AG04449 (cell line): ENCODE data around the gene CMIP.

Experiments used
- CTCF ChIA-PET: fragments of 350-600 bp; formaldehyde crosslinking; extraction: SDS; loops from one replicate; lab custom pipeline; 2021; ENCODE audit warnings: antibody characterized with exemption; lab: Yijun Ruan, JAX
- POLR2A ChIA-PET: fragments of 400-600, 350-600 bp; formaldehyde crosslinking; extraction: SDS; loops from one replicate; lab custom pipeline; 2020; ENCODE audit warnings: antibody characterized with exemption, inconsistent platforms; lab: Yijun Ruan, JAX
- DNase-seq: peaks from one replicate; pipeline ENCODE4 v3.0.0-alpha.2; 2010; ENCODE audit warnings: low read depth, low spot score
- H3K4me3 ChIP-seq: 2 replicates; pipeline ENCODE4 v1.5.1; 2011; ENCODE audit warnings: low read depth, mild to moderate bottlenecking, control low read depth, low read length
- TF ChIP-seq, protein P1 (sequence below): IDR thresholded peaks from one replicate; pipeline ENCODE4 v1.5.1; 2011; ENCODE audit warnings: mild to moderate bottlenecking, moderate library complexity, low read length, control low read depth, inconsistent platforms; ENCODE audit not compliant: insufficient read depth; ENCODE audit errors: missing control alignments

Gene CMIP

DNA sequence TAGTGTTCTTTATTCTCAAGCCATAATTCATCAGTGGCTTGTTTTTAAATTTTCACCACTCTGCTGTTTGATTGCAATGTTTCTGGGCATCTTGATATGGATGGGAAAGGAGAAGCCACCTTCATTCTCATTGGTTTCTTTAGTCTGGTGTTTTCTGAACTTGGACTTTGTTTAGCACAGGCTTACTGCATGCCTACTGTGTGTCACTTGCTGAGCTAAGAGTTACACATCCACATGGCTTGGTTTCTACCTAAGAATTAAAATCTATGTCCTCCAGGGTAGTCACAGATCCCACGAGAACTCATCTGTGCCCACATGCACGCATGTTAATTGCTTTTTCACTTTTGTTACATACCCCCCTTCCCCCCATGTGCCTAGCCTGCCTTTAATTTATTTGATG lies 4.6 kb downstream of the CMIP start:
- H3K4me3 ChIP-seq: no peak overlapping the region
- no peak for DNase-seq
- ChIA-PET POLR2A (no interaction called here), CTCF (no interaction called here)
- TF ChIP-seq, protein P1, sequence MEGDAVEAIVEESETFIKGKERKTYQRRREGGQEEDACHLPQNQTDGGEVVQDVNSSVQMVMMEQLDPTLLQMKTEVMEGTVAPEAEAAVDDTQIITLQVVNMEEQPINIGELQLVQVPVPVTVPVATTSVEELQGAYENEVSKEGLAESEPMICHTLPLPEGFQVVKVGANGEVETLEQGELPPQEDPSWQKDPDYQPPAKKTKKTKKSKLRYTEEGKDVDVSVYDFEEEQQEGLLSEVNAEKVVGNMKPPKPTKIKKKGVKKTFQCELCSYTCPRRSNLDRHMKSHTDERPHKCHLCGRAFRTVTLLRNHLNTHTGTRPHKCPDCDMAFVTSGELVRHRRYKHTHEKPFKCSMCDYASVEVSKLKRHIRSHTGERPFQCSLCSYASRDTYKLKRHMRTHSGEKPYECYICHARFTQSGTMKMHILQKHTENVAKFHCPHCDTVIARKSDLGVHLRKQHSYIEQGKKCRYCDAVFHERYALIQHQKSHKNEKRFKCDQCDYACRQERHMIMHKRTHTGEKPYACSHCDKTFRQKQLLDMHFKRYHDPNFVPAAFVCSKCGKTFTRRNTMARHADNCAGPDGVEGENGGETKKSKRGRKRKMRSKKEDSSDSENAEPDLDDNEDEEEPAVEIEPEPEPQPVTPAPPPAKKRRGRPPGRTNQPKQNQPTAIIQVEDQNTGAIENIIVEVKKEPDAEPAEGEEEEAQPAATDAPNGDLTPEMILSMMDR: no peak

DNA sequence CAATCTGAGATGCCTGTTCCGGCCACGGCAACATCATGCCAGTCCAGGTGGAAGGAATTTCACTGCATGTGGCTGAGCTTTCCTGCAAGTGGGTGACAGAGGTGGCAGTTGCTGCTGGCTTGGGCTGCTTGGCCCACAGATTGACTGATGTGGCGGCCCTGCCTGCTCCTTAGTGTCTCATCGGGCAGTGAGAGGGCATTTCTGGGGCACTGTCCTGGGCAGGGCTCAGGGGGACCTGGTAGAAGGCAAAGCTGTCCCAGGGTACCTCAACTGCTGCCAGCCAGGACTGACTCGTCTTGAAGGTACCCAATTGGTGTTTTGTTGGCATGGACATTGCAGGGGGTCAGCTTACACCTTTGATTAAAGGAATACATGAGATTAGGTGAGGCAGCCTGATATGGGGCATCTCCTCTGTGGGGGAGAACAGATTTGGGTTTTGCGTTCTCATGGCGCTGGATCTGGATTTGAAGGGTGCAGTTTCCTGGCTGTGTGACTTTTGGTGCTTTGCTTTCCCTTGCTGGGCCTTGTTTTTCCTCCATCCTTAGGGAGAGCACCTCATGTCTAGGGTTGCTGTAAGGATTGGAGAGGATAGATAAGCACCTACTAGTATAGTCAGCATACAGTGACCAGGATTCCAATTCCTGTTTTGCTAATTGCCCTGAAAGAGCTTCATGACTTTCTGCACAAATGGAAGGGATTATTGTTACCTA lies 5.4 kb downstream of the CMIP start:
- no peak overlapping the region for H3K4me3 ChIP-seq
- POLR2A ChIA-PET: no interaction called here
- DNase-seq: no peak
- CTCF ChIA-PET: interaction anchor here (1.3 kb wide), 1 partner anchor 46 kb away, joined by 4 read pairs; no protein-coding TSS in a partner anchor
- TF ChIP-seq, protein P1: no peak

DNA sequence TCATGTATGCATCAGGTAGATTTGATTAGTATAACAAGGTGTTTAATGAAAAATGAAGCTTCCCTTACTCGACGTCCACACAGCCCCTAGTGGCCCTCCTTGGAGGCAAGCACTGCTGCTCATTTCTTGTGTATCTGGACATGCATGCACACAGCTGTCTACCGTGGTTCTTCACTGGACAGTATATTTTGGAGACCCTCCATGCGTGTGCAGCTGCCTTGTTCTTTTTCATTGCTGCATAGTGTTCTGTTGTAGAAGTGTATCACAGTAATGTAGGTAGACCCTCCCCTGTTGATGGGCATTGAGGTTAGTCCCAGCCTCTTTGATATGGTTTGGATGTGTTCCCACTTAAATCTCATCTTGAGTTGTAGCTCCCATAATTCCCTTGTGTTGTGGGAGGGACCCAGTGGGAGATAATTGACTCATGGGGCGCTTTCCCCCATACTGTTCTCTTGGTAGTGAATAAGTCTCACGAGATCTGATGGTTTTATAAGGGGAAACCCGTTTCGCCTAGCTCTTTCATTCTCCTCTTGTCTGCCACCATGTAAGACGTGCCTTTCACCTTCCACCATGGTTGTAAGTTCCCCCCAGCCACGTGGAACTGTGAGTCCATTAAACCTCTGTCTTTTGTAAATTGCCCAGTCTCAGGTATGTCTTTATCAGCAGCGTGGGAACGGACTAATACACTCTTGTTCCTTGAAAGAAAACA lies 6.3 kb downstream of the CMIP start:
- H3K4me3 ChIP-seq: no peak overlapping the region
- CTCF ChIA-PET: interaction anchor here (1.3 kb wide), 1 partner anchor 47 kb away, joined by 4 read pairs; no protein-coding TSS in a partner anchor
- TF ChIP-seq, protein P1: no peak
- no peak for DNase-seq
- POLR2A ChIA-PET: no interaction called here

DNA sequence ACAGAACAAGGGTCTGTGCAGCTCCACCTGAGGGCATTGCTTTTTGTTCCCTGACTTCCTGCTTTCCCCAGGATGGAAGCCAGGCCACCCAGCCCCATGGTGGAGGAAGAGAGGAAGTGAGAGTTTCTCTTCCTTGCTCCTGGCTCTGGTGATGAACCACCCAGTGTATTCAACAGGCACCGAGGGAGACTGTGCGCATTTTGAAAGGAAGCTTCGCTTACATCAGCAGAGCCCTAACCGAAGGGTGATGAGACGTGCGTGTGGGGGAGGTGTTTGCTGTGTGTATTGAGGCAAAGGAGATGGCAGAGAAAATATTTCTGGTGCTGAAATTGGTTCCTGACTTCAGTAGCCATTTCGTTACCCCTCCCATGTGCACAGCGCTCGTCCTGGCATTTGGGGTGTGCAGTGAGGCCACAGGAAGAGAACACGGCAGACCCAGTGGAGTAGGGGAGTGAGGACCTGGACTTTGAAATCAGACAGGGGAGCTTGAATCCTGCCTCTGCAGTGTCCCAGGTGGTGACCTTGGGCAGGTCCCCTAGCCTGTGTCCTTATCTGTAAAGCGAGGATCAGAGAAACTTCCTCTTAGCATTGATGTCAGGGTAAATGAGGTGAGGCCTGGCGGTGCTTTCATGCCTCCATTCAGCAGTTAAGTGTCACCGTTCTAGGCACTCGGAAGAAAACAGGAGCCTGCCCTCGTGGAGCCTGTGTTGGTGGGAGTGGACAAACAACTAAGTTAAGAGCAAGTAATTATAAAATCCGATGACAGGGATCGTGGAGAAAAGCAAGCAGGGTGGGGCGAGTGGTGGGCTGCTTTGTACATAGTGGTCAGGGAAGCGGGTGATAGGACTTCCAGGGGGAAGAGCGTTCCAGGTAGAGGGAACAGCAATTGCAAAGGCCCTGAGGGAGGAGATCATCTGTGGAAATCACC lies 7.4 kb downstream of the CMIP start:
- TF ChIP-seq, protein P1: no peak
- no peak overlapping the region for H3K4me3 ChIP-seq
- ChIA-PET CTCF (interaction anchor here (1.3 kb wide), 2 partner anchors 10 to 48 kb away, joined by 3 to 4 read pairs; no protein-coding TSS in a partner anchor), POLR2A (no interaction called here)
- no peak for DNase-seq

DNA sequence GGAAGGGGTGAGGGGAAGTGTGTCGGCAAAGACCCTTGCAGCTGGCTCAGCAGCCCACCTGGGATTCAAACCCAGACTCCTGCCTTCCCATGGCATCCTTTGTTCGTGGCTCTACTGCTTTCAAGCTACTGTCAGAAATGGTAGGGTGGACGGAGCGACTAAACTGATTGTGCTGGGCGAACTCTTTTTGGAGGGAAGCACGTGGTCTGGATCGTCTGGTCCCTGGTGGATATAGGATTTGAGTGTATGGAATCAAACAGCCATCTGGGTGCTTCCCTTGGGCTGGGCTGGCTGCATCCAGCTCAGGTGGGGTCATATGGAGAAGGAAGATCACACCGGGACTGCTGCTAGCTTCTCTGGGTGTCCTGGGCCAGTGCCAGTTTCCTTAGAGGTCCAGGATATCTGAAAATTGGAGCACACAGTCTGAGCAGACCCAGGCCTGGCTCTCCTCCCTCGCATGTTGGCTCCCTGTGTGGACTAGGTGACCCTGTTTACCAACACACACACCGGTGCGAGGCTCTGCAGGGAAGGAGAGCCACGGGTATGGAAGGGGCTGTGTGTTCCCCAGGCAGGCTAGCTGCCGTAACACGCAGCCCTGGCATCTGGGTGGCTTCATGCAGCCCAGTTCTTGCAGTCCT lies 8.6 kb downstream of the CMIP start:
- TF ChIP-seq, protein P1: no peak

More for the DNA sequence above, 8.6 kb downstream of the CMIP start:
- H3K4me3 ChIP-seq: no peak overlapping the region
- CTCF ChIA-PET: interaction anchor here (1.1 to 1.3 kb wide), 2 partner anchors 9 kb away, joined by 3 read pairs; no protein-coding TSS in a partner anchor
- POLR2A ChIA-PET: no interaction called here
- DNase-seq: no peak
